ENCODE results near the gene DST. TPM values are rescaled to one million over a fixed set of nuclear protein-coding genes. Genes with fewer than 3 reads are reported as not detected.

The DST gene
- total and polyA plus RNA-seq, 2 donors = 56.2 to 311 TPM

GRCh38 chr6:56440551-56440981 is 202.1 kb downstream of the DST start:
- Histone ChIP-seq H3K4me1 (ENCODE audit: control insufficient read depth in 2 of 2, insufficient read depth in 2 of 2, low read length in 2 of 2) (no peaks in the 10 kb centered on the region), H3K4me3 (ENCODE audit: low read length in 2 of 2) (no peak overlapping the region), H3K9me3 (ENCODE audit: control insufficient read depth in 2 of 2, insufficient read depth in 1 of 2, low read length in 1 of 2) (peaks cover 0 to 2% of the 10 kb centered on the region in 2 donors), H3K27ac (ENCODE audit: low read depth in 1 of 2, low read length in 1 of 2) (no peak overlapping the region), H3K36me3 (ENCODE audit: control insufficient read depth in 2 of 2, insufficient read depth in 2 of 2, low read length in 1 of 2) (no peaks in the 10 kb centered on the region), H3K27me3 (ENCODE audit: control insufficient read depth in 2 of 2, insufficient read depth in 1 of 2, low read length in 1 of 2) (no peaks in the 10 kb centered on the region)
- 95% methylated on average over 4 of the region's 4 CpGs for WGBS
- DNase-seq (ENCODE audit: low read depth in 6 of 9, low spot score in 9 of 9) = no peak

- no peak for DNase-seq (ENCODE audit: low read depth in 6 of 9, low spot score in 9 of 9)
- Histone ChIP-seq H3K4me3 (ENCODE audit: low read length in 2 of 2) (no peak overlapping the region), H3K27me3 (ENCODE audit: control insufficient read depth in 2 of 2, insufficient read depth in 1 of 2, low read length in 1 of 2) (no peaks in the 10 kb centered on the region), H3K36me3 (ENCODE audit: control insufficient read depth in 2 of 2, insufficient read depth in 2 of 2, low read length in 1 of 2) (no peaks in the 10 kb centered on the region), H3K27ac (ENCODE audit: low read depth in 1 of 2, low read length in 1 of 2) (no peak overlapping the region), H3K9me3 (ENCODE audit: control insufficient read depth in 2 of 2, insufficient read depth in 1 of 2, low read length in 1 of 2) (peaks cover 0 to 13% of the 10 kb centered on the region in 2 donors), H3K4me1 (ENCODE audit: control insufficient read depth in 2 of 2, insufficient read depth in 2 of 2, low read length in 2 of 2) (no peaks in the 10 kb centered on the region)
- 92% methylated on average over 5 of the region's 5 CpGs for WGBS
Observed at GRCh38 chr6:56437171-56437900, 205.4 kb downstream of the DST start.

- Histone ChIP-seq H3K27ac (ENCODE audit: low read depth in 1 of 2, low read length in 1 of 2) (no peak overlapping the region), H3K9me3 (ENCODE audit: control insufficient read depth in 2 of 2, insufficient read depth in 1 of 2, low read length in 1 of 2) (peaks cover 0 to 27% of the 10 kb centered on the region in 2 donors), H3K36me3 (ENCODE audit: control insufficient read depth in 2 of 2, insufficient read depth in 2 of 2, low read length in 1 of 2) (no peaks in the 10 kb centered on the region), H3K4me1 (ENCODE audit: control insufficient read depth in 2 of 2, insufficient read depth in 2 of 2, low read length in 2 of 2) (no peaks in the 10 kb centered on the region), H3K27me3 (ENCODE audit: control insufficient read depth in 2 of 2, insufficient read depth in 1 of 2, low read length in 1 of 2) (no peaks in the 10 kb centered on the region), H3K4me3 (ENCODE audit: low read length in 2 of 2) (no peak overlapping the region)
- no peak for DNase-seq (ENCODE audit: low read depth in 6 of 9, low spot score in 9 of 9)
- 92% methylated on average over 4 of the region's 4 CpGs for WGBS
Observed at GRCh38 chr6:56435754-56436153, 206.9 kb downstream of the DST start.

- H3K36me3 ChIP-seq (ENCODE audit: control insufficient read depth in 2 of 2, insufficient read depth in 2 of 2, low read length in 1 of 2) = no peaks in the 10 kb centered on the region
- no peaks in the 10 kb centered on the region for H3K4me1 ChIP-seq (ENCODE audit: control insufficient read depth in 2 of 2, insufficient read depth in 2 of 2, low read length in 2 of 2)
- H3K4me3 ChIP-seq (ENCODE audit: low read length in 2 of 2) = no peak overlapping the region
- DNase-seq (ENCODE audit: low read depth in 6 of 9, low spot score in 9 of 9) = no peak
- H3K9me3 ChIP-seq (ENCODE audit: control insufficient read depth in 2 of 2, insufficient read depth in 1 of 2, low read length in 1 of 2) = peaks cover 0 to 30% of the 10 kb centered on the region in 2 donors
- no peak overlapping the region for H3K27ac ChIP-seq (ENCODE audit: low read depth in 1 of 2, low read length in 1 of 2)
- WGBS = 94% methylated on average over 2 of the region's 2 CpGs
- H3K27me3 ChIP-seq (ENCODE audit: control insufficient read depth in 2 of 2, insufficient read depth in 1 of 2, low read length in 1 of 2) = no peaks in the 10 kb centered on the region
Observed at GRCh38 chr6:56435326-56435725, 207.4 kb downstream of the DST start.

- Histone ChIP-seq H3K4me3 (ENCODE audit: low read length in 2 of 2) (no peak overlapping the region), H3K27ac (ENCODE audit: low read depth in 1 of 2, low read length in 1 of 2) (no peak overlapping the region), H3K27me3 (ENCODE audit: control insufficient read depth in 2 of 2, insufficient read depth in 1 of 2, low read length in 1 of 2) (no peaks in the 10 kb centered on the region), H3K4me1 (ENCODE audit: control insufficient read depth in 2 of 2, insufficient read depth in 2 of 2, low read length in 2 of 2) (no peaks in the 10 kb centered on the region), H3K36me3 (ENCODE audit: control insufficient read depth in 2 of 2, insufficient read depth in 2 of 2, low read length in 1 of 2) (no peaks in the 10 kb centered on the region), H3K9me3 (ENCODE audit: control insufficient read depth in 2 of 2, insufficient read depth in 1 of 2, low read length in 1 of 2) (peaks cover 0 to 29% of the 10 kb centered on the region in 2 donors)
- no peak for DNase-seq (ENCODE audit: low read depth in 6 of 9, low spot score in 9 of 9)
- 96% methylated on average over 2 of the region's 2 CpGs for WGBS
Observed at GRCh38 chr6:56434606-56435005, 208.1 kb downstream of the DST start.

GRCh38 chr6:56433119-56433518 is 209.6 kb downstream of the DST start:
- 92% methylated on average over 36 of the region's 36 CpGs for WGBS
- no peak for DNase-seq (ENCODE audit: low read depth in 6 of 9, low spot score in 9 of 9)
- Histone ChIP-seq H3K4me1 (ENCODE audit: control insufficient read depth in 2 of 2, insufficient read depth in 2 of 2, low read length in 2 of 2) (no peaks in the 10 kb centered on the region), H3K36me3 (ENCODE audit: control insufficient read depth in 2 of 2, insufficient read depth in 2 of 2, low read length in 1 of 2) (no peaks in the 10 kb centered on the region), H3K9me3 (ENCODE audit: control insufficient read depth in 2 of 2, insufficient read depth in 1 of 2, low read length in 1 of 2) (peaks cover 0 to 28% of the 10 kb centered on the region in 2 donors), H3K4me3 (ENCODE audit: low read length in 2 of 2) (no peak overlapping the region), H3K27ac (ENCODE audit: low read depth in 1 of 2, low read length in 1 of 2) (no peak overlapping the region), H3K27me3 (ENCODE audit: control insufficient read depth in 2 of 2, insufficient read depth in 1 of 2, low read length in 1 of 2) (no peaks in the 10 kb centered on the region)

- DNase-seq (ENCODE audit: low read depth in 6 of 9, low spot score in 9 of 9) = no peak
- H3K4me1 ChIP-seq (ENCODE audit: control insufficient read depth in 2 of 2, insufficient read depth in 2 of 2, low read length in 2 of 2) = no peaks in the 10 kb centered on the region
- no peaks in the 10 kb centered on the region for H3K36me3 ChIP-seq (ENCODE audit: control insufficient read depth in 2 of 2, insufficient read depth in 2 of 2, low read length in 1 of 2)
- peaks cover 0 to 28% of the 10 kb centered on the region in 2 donors for H3K9me3 ChIP-seq (ENCODE audit: control insufficient read depth in 2 of 2, insufficient read depth in 1 of 2, low read length in 1 of 2)
- no peaks in the 10 kb centered on the region for H3K27me3 ChIP-seq (ENCODE audit: control insufficient read depth in 2 of 2, insufficient read depth in 1 of 2, low read length in 1 of 2)
- H3K4me3 ChIP-seq (ENCODE audit: low read length in 2 of 2) = no peak overlapping the region
- no peak overlapping the region for H3K27ac ChIP-seq (ENCODE audit: low read depth in 1 of 2, low read length in 1 of 2)
- 98% methylated on average over 24 of the region's 24 CpGs for WGBS
Observed at GRCh38 chr6:56432194-56432593, 210.5 kb downstream of the DST start.

- 92% methylated on average over 34 of the region's 34 CpGs for WGBS
- DNase-seq (ENCODE audit: low read depth in 6 of 9, low spot score in 9 of 9) = no peak
- Histone ChIP-seq H3K27ac (ENCODE audit: low read depth in 1 of 2, low read length in 1 of 2) (no peak overlapping the region), H3K4me3 (ENCODE audit: low read length in 2 of 2) (no peak overlapping the region), H3K27me3 (ENCODE audit: control insufficient read depth in 2 of 2, insufficient read depth in 1 of 2, low read length in 1 of 2) (no peaks in the 10 kb centered on the region), H3K4me1 (ENCODE audit: control insufficient read depth in 2 of 2, insufficient read depth in 2 of 2, low read length in 2 of 2) (no peaks in the 10 kb centered on the region), H3K36me3 (ENCODE audit: control insufficient read depth in 2 of 2, insufficient read depth in 2 of 2, low read length in 1 of 2) (no peaks in the 10 kb centered on the region), H3K9me3 (ENCODE audit: control insufficient read depth in 2 of 2, insufficient read depth in 1 of 2, low read length in 1 of 2) (peaks cover 0 to 28% of the 10 kb centered on the region in 2 donors)
Observed at GRCh38 chr6:56430629-56431600, 211.8 kb downstream of the DST start.

GRCh38 chr6:56424542-56425083 is 218.1 kb downstream of the DST start:
- no peak for DNase-seq (ENCODE audit: low read depth in 6 of 9, low spot score in 9 of 9)
- Histone ChIP-seq H3K36me3 (ENCODE audit: control insufficient read depth in 2 of 2, insufficient read depth in 2 of 2, low read length in 1 of 2) (no peaks in the 10 kb centered on the region), H3K27me3 (ENCODE audit: control insufficient read depth in 2 of 2, insufficient read depth in 1 of 2, low read length in 1 of 2) (no peaks in the 10 kb centered on the region), H3K4me3 (ENCODE audit: low read length in 2 of 2) (no peak overlapping the region), H3K27ac (ENCODE audit: low read depth in 1 of 2, low read length in 1 of 2) (no peak overlapping the region), H3K9me3 (ENCODE audit: control insufficient read depth in 2 of 2, insufficient read depth in 1 of 2, low read length in 1 of 2) (no peaks in the 10 kb centered on the region), H3K4me1 (ENCODE audit: control insufficient read depth in 2 of 2, insufficient read depth in 2 of 2, low read length in 2 of 2) (no peaks in the 10 kb centered on the region)
- WGBS = 89% methylated on average over 4 of the region's 4 CpGs
